Fibroblast of skin of back (primary cell): Measurements from ENCODE around the gene CDK11A. TPM values are rescaled to one million over a fixed set of nuclear protein-coding genes. Genes with fewer than 3 reads are reported as not detected.
A peak's percentile ranks its signal among the peaks of the same experiment; 100 is the strongest.

Experiments
- DNase-seq: peaks from one replicate; pipeline ENCODE4 v3.0.0-alpha.2; 2013
- polyA plus RNA-seq, 2 experiments: library from polyadenylated mRNA; unstranded; fragments of 120-200 nt; gene quantifications; one replicate each; pipeline ENCODE4 v1.2.1, GENCODE V29; 2013; ENCODE audit not compliant: insufficient read length in 2 of 2

CDK11A gene
- polyA plus RNA-seq (2013, experiment 1 of 2; ENCODE audit: insufficient read length) = 25.6 TPM
- 19.0 TPM for polyA plus RNA-seq (2013, experiment 2 of 2; ENCODE audit: insufficient read length)

GRCh38 chr1:1724035-1724864 lies at the start of gene CDK11A:
Gene CDK11A, minus strand, starts transcription at chr1:1724357. Its CDS starts 1,539 bp downstream, at chr1:1722818.
- peak; percentile 100 for DNase-seq

- no peak for DNase-seq
Observed at GRCh38 chr1:1773874-1774273, 49.7 kb upstream of the CDK11A start.

GRCh38 chr1:1771096-1771495 lies 46.9 kb upstream of the CDK11A start:
- DNase-seq = no peak

- DNase-seq = no peak
Observed at GRCh38 chr1:1770102-1770501, 45.9 kb upstream of the CDK11A start.

GRCh38 chr1:1768249-1768992 lies 44.3 kb upstream of the CDK11A start:
- DNase-seq = no peak

- DNase-seq = no peak
Observed at GRCh38 chr1:1764876-1765470, 40.8 kb upstream of the CDK11A start.

- no peak for DNase-seq
Observed at GRCh38 chr1:1763657-1764621, 39.8 kb upstream of the CDK11A start.

- no peak for DNase-seq
Observed at GRCh38 chr1:1761504-1762376, 37.6 kb upstream of the CDK11A start.

GRCh38 chr1:1760715-1761114 lies 36.6 kb upstream of the CDK11A start:
- DNase-seq = no peak

GRCh38 chr1:1760345-1760650 lies 36.1 kb upstream of the CDK11A start:
- no peak for DNase-seq

GRCh38 chr1:1759456-1760344 lies 35.5 kb upstream of the CDK11A start:
- no peak for DNase-seq

GRCh38 chr1:1758692-1759455 lies 34.7 kb upstream of the CDK11A start:
- DNase-seq = no peak

- DNase-seq = no peak
Observed at GRCh38 chr1:1758059-1758621, 34.0 kb upstream of the CDK11A start.

GRCh38 chr1:1757422-1758058 lies 33.4 kb upstream of the CDK11A start:
- DNase-seq = no peak

- DNase-seq = no peak
Observed at GRCh38 chr1:1756661-1757421, 32.7 kb upstream of the CDK11A start.

GRCh38 chr1:1755852-1756251 lies 31.7 kb upstream of the CDK11A start:
- DNase-seq = no peak

- DNase-seq = no peak
Observed at GRCh38 chr1:1755426-1755825, 31.3 kb upstream of the CDK11A start.
